HG03432 (cell line): ENCODE data around the gene ACOT8.
A peak's percentile ranks its signal among the peaks of the same experiment; 100 is the strongest.
"Not testable (repeated sequence)": the region's sequence is repeated elsewhere in the genome, so short reads cannot be mapped to it uniquely, and the experiment has no call there.

ENCODE experiments used
- ATAC-seq: cut with Tn5 transposase; IDR thresholded peaks from one replicate; pipeline ENCODE4 v1.9.1; 2021; ENCODE audit warnings: mild to moderate bottlenecking, moderate library complexity; ENCODE audit not compliant: unreplicated experiment

ACOT8 gene

GRCh38 chr20:45829673-45830106 is 27.5 kb downstream of the ACOT8 start:
- not testable (repeated sequence) for ATAC-seq

GRCh38 chr20:45828589-45828988 is 28.6 kb downstream of the ACOT8 start:
- ATAC-seq, result no peak

- ATAC-seq, result no peak
Observed at GRCh38 chr20:45827712-45828111, 29.5 kb downstream of the ACOT8 start.

GRCh38 chr20:45827030-45827652 is 30.1 kb downstream of the ACOT8 start, which contains the start of gene TNNC2:
TSS of gene TNNC2 (minus strand) at chr20:45827312. CDS start at chr20:45827248, 64 bp downstream.
- ATAC-seq, result no peak

- no peak for ATAC-seq
Observed at GRCh38 chr20:45826381-45827019, 30.7 kb downstream of the ACOT8 start.

- no peak for ATAC-seq
Observed at GRCh38 chr20:45823949-45824835, 33.0 kb downstream of the ACOT8 start.

GRCh38 chr20:45822857-45823256 is 34.3 kb downstream of the ACOT8 start:
- no peak for ATAC-seq

- no peak for ATAC-seq
Observed at GRCh38 chr20:45821947-45822346, 35.2 kb downstream of the ACOT8 start.

GRCh38 chr20:45819466-45819865 is 37.7 kb downstream of the ACOT8 start:
- ATAC-seq, result no peak

GRCh38 chr20:45818239-45818638 is 39.0 kb downstream of the ACOT8 start:
- no peak for ATAC-seq

GRCh38 chr20:45817376-45818194 is 39.6 kb downstream of the ACOT8 start:
- no peak for ATAC-seq

- ATAC-seq, result no peak
Observed at GRCh38 chr20:45816951-45817350, 40.2 kb downstream of the ACOT8 start.

- no peak for ATAC-seq
Observed at GRCh38 chr20:45814314-45814713, 42.9 kb downstream of the ACOT8 start.

- ATAC-seq, result no peak
Observed at GRCh38 chr20:45813489-45813888, 43.7 kb downstream of the ACOT8 start.

- no peak for ATAC-seq
Observed at GRCh38 chr20:45813006-45813340, 44.2 kb downstream of the ACOT8 start.

GRCh38 chr20:45812157-45813005 is 44.8 kb downstream of the ACOT8 start, which contains the start of gene UBE2C:
TSS of gene UBE2C (plus strand) at chr20:45812644. CDS start at chr20:45812696, 52 bp downstream.
- ATAC-seq, result peak; percentile 97

- ATAC-seq, result no peak
Observed at GRCh38 chr20:45810191-45810970, 46.8 kb downstream of the ACOT8 start.

GRCh38 chr20:45801851-45802250 is 55.3 kb downstream of the ACOT8 start:
- ATAC-seq, result no peak
